Measurements from ENCODE around the gene SLC10A3.

DNA sequence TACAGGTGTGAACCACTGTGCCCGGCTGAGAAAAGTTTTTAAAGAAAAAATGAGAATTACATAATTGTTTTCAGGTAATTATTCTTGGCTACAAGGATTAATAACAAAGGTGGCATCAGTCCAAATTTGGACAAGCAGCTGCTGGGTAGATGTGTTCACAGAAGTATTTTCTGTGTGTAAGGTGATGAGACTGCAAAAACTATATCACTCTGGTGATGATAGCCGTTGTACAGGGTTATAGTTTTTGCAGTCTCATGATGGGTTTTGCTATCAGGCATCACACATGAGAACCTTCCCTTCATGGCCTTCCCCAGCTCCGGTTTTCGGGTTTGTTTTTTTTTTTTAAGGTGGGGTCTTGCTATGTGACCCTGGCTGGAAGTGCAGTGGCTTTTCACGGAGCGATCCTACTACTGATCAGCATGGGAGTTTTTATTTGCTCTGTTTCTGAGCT lies 5.1 kb upstream of the SLC10A3 start:
- TF ChIP-seq, protein P1, sequence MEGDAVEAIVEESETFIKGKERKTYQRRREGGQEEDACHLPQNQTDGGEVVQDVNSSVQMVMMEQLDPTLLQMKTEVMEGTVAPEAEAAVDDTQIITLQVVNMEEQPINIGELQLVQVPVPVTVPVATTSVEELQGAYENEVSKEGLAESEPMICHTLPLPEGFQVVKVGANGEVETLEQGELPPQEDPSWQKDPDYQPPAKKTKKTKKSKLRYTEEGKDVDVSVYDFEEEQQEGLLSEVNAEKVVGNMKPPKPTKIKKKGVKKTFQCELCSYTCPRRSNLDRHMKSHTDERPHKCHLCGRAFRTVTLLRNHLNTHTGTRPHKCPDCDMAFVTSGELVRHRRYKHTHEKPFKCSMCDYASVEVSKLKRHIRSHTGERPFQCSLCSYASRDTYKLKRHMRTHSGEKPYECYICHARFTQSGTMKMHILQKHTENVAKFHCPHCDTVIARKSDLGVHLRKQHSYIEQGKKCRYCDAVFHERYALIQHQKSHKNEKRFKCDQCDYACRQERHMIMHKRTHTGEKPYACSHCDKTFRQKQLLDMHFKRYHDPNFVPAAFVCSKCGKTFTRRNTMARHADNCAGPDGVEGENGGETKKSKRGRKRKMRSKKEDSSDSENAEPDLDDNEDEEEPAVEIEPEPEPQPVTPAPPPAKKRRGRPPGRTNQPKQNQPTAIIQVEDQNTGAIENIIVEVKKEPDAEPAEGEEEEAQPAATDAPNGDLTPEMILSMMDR (conservative IDR thresholded peaks at IDR 0.05 in 1 of 2, IDR thresholded peaks at IDR 0.05 in 1 of 2; ENCODE audit: low read depth in 1 of 2, low read length in 2 of 2) = no peak
- TF ChIP-seq EZH2 (IDR thresholded peaks at IDR 0.05; ENCODE audit: low read length, missing control alignments) = no peak
